Transverse colon (tissue), 3 donors: ENCODE results near the gene CFH.

Source experiments
- CTCF ChIP-seq, 5 experiments: fragments of 200-600 bp in 3 of 5; fragments of 450-650 bp in 2 of 5; sonication (generic) in 3 of 5; IDR thresholded peaks; 1 replicate in 2 of 5; 2 replicates in 3 of 5; pipeline ENCODE4 v1.5.1; 2016 to 2017; ENCODE audit warnings: antibody characterized with exemption in 5 of 5, inconsistent platforms in 3 of 5, mild to moderate bottlenecking in 2 of 5, moderate library complexity in 1 of 5
- EP300 ChIP-seq: sonication (generic); formaldehyde crosslinking; IDR thresholded peaks from one replicate; pipeline ENCODE4 v1.6.1; 2017; ENCODE audit warnings: antibody characterized with exemption, low read depth

GRCh38 chr1:196779093-196779492 lies 127.2 kb downstream of the CFH start:
- TF ChIP-seq CTCF (IDR thresholded peaks at IDR 0.05): no peak
- TF ChIP-seq EP300: no peak
